K562 (cell line): ENCODE data around the gene C1orf174. TPM values are rescaled to one million over a fixed set of nuclear protein-coding genes. Genes with fewer than 3 reads are reported as not detected.

ENCODE experiments used
- CUX1 ChIP-seq: fragments of 200-800 bp; sonication (Bioruptor generic); IDR thresholded peaks from 2 replicates; pipeline ENCODE4 v1.6.1; 2016; ENCODE audit warnings: missing genetic modification characterization, missing compliant biosample characterization
- E2F3 ChIP-seq: fragments of 250-450 bp; sonication (Bioruptor Pico); IDR thresholded peaks from 2 replicates; pipeline ENCODE4 v1.4.0; 2020; ENCODE audit warnings: mild to moderate bottlenecking
- HDAC1 ChIP-seq, 2 experiments: fragments of 450-650 bp; IDR thresholded peaks; 2 replicates each; pipeline ENCODE4 v1.6.1; 2016 to 2017; ENCODE audit warnings: inconsistent platforms in 1 of 2, mild to moderate bottlenecking in 1 of 2, moderate library complexity in 1 of 2
- MTA1 ChIP-seq: fragments of 450-650 bp; IDR thresholded peaks from 2 replicates; pipeline ENCODE4 v1.6.1; 2017; ENCODE audit warnings: borderline replicate concordance
- RREB1 ChIP-seq: fragments of 250-450 bp; sonication (Bioruptor Pico); IDR thresholded peaks from 2 replicates; pipeline ENCODE4 v1.4.0; 2020
- ZBTB2 ChIP-seq: fragments of 450-650 bp; IDR thresholded peaks from 2 replicates; pipeline ENCODE4 v1.6.1; 2016; ENCODE audit warnings: antibody characterized with exemption
- polyA plus RNA-seq, 8 experiments: library from polyadenylated mRNA; depleted of rRNA in 4 of 8; stranded (reverse) in 5 of 8; unstranded in 3 of 8; fragments of >200 nt; fragmentation: Nextera tagmentation in 2 of 8; fragmentation: Illumina TruSeq in 1 of 8; extraction: Ambion mirVana in 2 of 8; extraction: Trizol in 1 of 8; gene quantifications; 2 replicates each; pipeline versions ENCODE4 v1.2.1 to v1.2.3, GENCODE V29; 2011 to 2014; ENCODE audit warnings: inconsistent platforms in 1 of 8, missing spikeins in 1 of 8
- total RNA-seq, 7 experiments: library from RNA; depleted of rRNA in 6 of 7; stranded (reverse); fragments of >200 nt in 6 of 7; fragmentation: Illumina TruSeq in 2 of 7; extraction: Trizol in 2 of 7; gene quantifications; 2 replicates each; pipeline versions ENCODE4 v1.2.1 to v1.2.3, GENCODE V29; 2011 to 2021; ENCODE audit warnings: low replicate concordance in 1 of 7

C1orf174 gene
- total and polyA plus RNA-seq, 9 of the 15 experiments (the other 6 are each of a cell fraction or from before 2014, with no cell fraction given), result 38.5 to 64.9 (median 45.4) TPM

DNA sequence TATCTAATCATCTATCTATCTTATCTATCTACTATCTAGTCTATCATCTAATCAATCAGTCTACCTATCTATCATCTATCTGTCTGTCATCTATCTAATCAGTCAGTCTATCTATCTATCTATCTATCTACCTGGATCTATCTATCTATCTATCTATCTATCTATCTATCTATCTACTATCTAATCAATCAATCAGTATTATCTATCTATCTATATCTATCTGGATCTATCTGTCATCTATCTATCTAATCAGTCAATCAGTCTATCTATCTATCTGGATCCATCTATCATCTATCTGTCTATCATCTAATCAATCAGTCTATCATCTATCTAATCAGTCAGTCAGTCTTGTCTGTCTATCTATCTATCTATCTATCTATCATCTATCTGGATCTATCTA is 26.9 kb upstream of the C1orf174 start (continued):
- no peak for TF ChIP-seq E2F3
- peak in 1 of 2 experiments; percentile 42; a peak in 1 of 4 replicates for TF ChIP-seq HDAC1 (IDR thresholded peaks at IDR 0.05)
- peak; percentile 91 for TF ChIP-seq MTA1
- TF ChIP-seq ZBTB2, result peak; percentile 92
- no peak for TF ChIP-seq RREB1 (CRISPR knock-in tag)
- peak; percentile 85 for TF ChIP-seq CUX1
